Amygdala (tissue), 56 donors: ENCODE data around the gene EPHA4.
"Not testable (repeated sequence)": the region's sequence is repeated elsewhere in the genome, so short reads cannot be mapped to it uniquely, and the experiment has no call there.

Experiments
- DNase-seq, 56 donors: peaks; one replicate each; lab custom pipeline; 2025; lab: John Stamatoyannopoulos, UW

Gene EPHA4

GRCh38 chr2:221513232-221513631 is 58.9 kb downstream of the EPHA4 start:
- DNase-seq = no peak

- not testable (repeated sequence) for DNase-seq
These were observed 60.8 kb downstream of the EPHA4 start for GRCh38 chr2:221511325-221511724.

GRCh38 chr2:221506469-221506868 is 65.6 kb downstream of the EPHA4 start:
- no peak for DNase-seq

- DNase-seq = no peak
These were observed 66.5 kb downstream of the EPHA4 start for GRCh38 chr2:221505605-221506004.

GRCh38 chr2:221504905-221505304 is 67.2 kb downstream of the EPHA4 start:
- DNase-seq = no peak

- no peak for DNase-seq
These were observed 68.1 kb downstream of the EPHA4 start for GRCh38 chr2:221503965-221504364.

GRCh38 chr2:221502270-221503010 is 69.7 kb downstream of the EPHA4 start:
- DNase-seq = no peak

GRCh38 chr2:221501883-221502269 is 70.2 kb downstream of the EPHA4 start:
- no peak for DNase-seq

- DNase-seq = no peak
These were observed 70.8 kb downstream of the EPHA4 start for GRCh38 chr2:221501210-221501882.

GRCh38 chr2:221500501-221501209 is 71.4 kb downstream of the EPHA4 start:
- DNase-seq = no peak

GRCh38 chr2:221495731-221496130 is 76.4 kb downstream of the EPHA4 start:
- DNase-seq = no peak

GRCh38 chr2:221494556-221494955 is 77.5 kb downstream of the EPHA4 start:
- DNase-seq = no peak

- DNase-seq = no peak
These were observed 78.7 kb downstream of the EPHA4 start for GRCh38 chr2:221493391-221493790.

GRCh38 chr2:221492636-221493035 is 79.5 kb downstream of the EPHA4 start:
- DNase-seq = no peak

- DNase-seq = no peak
These were observed 81.5 kb downstream of the EPHA4 start for GRCh38 chr2:221490506-221491060.

GRCh38 chr2:221488136-221488807 is 83.8 kb downstream of the EPHA4 start:
- DNase-seq = no peak

- DNase-seq = no peak
These were observed 86.0 kb downstream of the EPHA4 start for GRCh38 chr2:221486106-221486505.

GRCh38 chr2:221485503-221485870 is 86.6 kb downstream of the EPHA4 start:
- DNase-seq = no peak

- DNase-seq = no peak
These were observed 87.2 kb downstream of the EPHA4 start for GRCh38 chr2:221484761-221485502.
